GM21786 (cell line): ENCODE measurements around the gene DOCK10.
A peak's percentile ranks its signal among the peaks of the same experiment; 100 is the strongest.

Experiments
- ATAC-seq: cut with Tn5 transposase; IDR thresholded peaks from one replicate; pipeline ENCODE4 v1.9.1; 2021; ENCODE audit not compliant: unreplicated experiment

The DOCK10 gene

DNA sequence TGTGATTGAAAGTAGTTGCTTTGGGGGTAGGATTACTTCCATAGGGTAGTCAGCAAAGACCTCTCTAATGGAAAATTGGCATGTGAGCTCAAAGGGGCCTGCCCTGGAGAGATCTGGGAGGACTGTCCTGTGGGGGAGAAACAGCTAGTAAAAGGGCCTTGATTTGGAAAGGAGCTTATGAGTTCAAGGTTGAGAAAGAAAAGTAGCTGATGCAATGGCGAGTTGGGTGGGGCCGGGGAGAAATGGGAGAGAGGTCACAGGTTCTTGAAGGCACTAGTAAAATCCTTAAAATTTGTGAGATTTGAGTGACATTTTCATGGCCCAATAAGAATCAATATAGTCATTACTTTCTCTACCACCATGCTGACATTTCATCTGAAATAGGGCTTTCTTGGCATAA is 244.1 kb downstream of the DOCK10 start:
- no peak for ATAC-seq

DNA sequence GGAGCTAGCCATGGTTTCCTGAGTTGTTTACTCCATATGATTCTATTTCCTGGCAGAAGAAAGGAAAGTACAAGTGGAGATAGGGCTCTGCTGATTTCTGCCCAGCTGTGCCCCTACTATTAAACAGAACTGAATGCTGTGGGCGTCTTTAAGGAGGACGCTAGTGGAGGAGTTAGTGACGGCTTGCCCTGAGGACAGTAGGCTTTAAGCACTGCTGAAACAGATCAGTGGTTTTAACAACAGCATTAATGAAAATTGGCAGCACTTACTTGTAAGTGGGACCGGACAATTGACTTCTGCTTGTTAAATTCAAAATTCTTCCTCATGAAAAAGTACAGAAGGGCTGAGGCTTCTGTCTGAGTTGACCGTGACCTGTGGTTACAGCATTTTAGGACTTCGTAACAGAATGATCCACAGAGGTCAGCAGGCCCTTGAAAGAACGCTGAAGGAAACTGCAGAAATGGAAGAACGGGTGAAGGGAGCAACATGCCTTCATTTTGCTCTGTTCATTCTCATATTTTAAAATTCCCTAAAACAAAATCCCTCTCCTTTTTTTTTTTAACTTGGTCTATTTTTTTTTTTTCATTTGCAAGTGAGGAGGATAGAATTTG is 245.5 kb downstream of the DOCK10 start:
- no peak for ATAC-seq

GRCh38 chr2:224793946-224794345 is 248.3 kb downstream of the DOCK10 start:
- ATAC-seq: no peak

GRCh38 chr2:224786848-224787247 is 255.4 kb downstream of the DOCK10 start:
- no peak for ATAC-seq

DNA sequence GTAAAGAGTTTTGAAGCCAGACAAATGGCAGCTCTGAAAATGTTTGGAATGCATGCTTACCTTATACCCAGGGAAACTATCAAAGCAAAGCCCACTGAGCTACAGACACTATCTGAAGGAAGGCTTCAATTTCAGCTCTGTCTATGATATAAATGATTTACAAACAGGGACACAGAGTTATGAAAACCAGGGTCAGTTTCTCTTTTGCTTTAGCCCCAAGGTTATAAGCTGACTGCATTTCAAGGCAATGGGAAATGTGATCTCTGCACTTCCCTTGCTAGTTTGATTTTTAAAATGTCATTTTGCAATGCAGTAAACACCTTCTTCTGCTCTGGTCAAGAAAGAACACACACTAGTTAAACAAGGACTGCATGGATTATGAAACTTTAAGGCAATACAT is 260.9 kb downstream of the DOCK10 start:
- no peak for ATAC-seq

DNA sequence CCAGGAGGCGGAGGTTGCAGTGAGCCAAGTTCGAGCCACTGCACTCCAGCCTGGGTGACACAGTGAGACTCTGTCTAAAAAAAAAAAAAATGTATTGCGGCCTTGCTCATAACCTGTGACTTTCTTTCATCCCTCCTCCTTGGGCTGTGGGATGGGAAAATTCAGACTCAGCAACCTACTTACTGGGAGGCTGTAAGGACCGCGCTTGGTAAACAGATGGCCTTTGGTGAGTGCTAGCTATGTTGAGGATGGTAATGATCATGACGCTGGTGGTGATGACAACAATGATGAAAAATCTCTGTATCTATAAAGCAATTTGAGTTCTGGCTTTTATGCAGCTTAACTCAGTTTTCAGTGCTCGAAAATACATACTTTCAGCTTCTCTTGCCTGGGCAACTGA is 261.4 kb downstream of the DOCK10 start:
- ATAC-seq: no peak

- ATAC-seq: no peak
Observed at GRCh38 chr2:224780106-224780505, 262.2 kb downstream of the DOCK10 start.

- ATAC-seq: peak; percentile 65
Observed at GRCh38 chr2:224778474-224778877, 263.8 kb downstream of the DOCK10 start.

GRCh38 chr2:224777559-224777930 is 264.7 kb downstream of the DOCK10 start:
- no peak for ATAC-seq

DNA sequence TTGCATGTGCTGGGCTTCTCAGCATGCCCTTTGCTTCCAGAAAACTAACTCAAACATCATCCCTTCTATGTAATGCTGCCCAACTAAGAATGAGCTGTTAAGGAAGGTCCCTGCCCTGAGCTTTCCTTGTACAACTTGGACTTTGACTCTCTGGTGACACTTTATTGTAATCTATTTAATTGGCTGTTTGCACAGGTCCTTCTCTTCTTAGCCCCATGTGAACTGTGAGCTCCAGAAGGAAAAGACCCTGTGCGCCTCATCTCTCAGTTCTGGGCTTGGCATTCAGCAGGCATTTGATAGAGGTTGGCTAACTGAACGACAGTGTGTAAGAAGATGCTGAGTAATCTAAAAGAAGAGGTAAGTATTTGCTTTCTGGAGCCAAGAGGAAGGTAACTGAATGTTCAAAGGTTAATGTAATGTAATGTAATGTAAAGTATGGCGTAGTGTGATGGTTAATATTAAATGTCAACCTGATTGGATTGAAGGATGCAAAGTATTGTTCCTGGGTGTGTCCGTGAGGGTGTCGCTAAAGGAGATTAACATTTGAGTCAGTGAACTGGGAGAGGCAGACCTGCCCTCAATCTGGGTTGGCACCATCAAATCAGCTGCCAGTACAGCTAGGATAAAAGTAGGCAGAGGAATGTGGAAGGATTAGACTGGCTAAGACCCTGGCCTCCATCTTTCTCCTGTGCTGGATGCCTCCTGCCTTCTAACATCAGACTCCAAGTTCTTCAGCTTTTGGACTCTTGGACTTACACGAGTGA is 265.3 kb downstream of the DOCK10 start:
- ATAC-seq: no peak

DNA sequence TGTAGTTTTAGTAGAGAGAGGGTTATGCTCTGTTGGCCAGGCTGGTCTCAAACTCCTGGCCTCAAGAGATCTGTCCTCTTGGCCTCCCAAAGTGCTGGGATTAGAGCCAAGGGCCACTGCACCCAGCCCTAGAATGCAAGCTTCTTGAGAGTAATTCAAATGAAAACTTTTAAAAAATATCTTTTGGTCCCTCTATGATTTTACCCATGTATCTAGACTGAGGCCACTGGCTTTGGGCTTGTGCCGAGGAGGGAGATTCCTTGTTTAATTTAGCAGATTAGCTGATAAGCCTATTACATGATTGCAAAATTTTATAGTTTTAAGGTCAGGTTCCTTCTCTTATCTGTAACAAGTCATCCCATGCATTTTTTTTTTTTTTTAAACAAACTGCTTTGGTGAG is 266.6 kb downstream of the DOCK10 start:
- no peak for ATAC-seq

- no peak for ATAC-seq
Observed at GRCh38 chr2:224774735-224775134, 267.5 kb downstream of the DOCK10 start.

DNA sequence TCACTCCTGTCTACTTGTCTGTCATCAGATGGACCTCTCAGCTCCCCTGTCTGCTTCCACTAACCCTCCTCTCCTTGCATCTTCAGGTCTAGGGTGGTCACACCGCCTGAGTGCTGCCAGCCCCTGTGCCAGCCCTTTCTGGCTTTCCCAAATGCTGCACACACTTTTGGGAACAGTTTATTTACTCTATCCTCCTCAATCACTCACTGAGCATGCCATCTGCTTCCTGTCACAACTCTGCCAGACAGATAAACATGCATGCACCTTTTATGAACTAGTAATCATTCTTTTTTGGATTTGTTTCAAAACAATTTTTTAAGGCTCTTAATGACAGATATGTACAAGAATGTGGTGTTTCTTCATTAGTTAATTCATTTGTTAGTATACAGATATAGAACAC is 269.8 kb downstream of the DOCK10 start:
- no peak for ATAC-seq

- ATAC-seq: no peak
Observed at GRCh38 chr2:224769489-224769888, 272.8 kb downstream of the DOCK10 start.

DNA sequence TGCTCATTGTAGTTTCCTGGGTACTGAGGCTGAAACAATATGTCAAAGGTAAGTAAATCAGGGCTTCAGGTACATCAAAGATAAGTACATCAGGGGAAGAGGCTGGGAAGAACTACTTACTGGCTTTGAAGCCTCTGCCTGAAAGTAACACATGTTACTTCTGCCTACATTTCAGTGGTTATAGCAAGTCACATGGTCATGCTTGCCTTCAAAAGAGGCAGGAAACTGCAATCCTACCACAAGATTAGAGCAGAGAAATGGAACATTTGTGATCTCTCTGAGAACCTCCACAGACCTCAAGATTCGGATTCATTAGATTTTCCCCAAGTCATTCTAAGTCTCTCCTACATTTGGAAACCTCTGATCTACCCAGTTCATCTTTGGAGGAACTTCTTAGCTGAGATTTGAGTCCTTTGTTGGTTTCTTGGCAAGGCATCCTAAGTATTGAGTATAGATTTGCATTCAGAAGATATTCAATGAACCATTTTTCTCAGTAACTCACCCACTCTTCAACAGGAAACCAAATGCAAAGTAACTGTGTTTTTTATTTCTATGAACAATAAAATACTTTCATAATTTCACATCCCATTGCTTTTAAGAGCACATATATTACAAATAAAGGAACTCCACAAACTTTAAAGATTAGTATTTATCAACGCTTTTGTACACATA is 277.6 kb downstream of the DOCK10 start:
- peak; percentile 76 for ATAC-seq

DNA sequence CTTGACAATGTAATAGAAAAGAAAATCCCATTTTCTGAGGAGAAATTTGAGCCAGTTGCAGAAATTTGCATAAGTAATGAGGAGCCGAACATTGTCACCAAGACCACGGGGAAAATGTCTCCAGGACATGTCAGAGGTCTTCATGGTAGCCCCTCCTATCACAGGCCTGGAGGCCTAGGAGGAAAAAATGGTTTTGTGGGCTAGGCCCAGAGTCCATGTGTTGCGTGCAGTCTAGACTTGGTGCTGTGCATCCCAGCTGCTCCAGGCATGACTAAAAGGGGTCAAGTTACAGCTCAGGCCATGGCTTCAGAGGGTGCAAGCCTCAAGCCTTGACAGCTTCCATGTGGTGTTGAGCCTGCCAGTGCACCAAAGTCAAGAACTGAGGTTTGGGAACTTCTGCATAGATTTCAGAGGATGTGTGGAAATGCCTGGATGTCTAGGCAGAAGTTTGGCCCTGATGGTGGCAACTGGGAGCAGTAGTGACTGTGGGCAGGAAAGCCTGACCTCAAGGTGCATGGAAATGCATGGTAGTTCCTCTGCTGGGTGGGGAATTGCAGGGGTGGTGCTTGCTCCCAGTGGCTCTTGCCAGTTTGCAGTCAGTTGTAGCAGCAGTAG is 284.2 kb downstream of the DOCK10 start:
- ATAC-seq: no peak

DNA sequence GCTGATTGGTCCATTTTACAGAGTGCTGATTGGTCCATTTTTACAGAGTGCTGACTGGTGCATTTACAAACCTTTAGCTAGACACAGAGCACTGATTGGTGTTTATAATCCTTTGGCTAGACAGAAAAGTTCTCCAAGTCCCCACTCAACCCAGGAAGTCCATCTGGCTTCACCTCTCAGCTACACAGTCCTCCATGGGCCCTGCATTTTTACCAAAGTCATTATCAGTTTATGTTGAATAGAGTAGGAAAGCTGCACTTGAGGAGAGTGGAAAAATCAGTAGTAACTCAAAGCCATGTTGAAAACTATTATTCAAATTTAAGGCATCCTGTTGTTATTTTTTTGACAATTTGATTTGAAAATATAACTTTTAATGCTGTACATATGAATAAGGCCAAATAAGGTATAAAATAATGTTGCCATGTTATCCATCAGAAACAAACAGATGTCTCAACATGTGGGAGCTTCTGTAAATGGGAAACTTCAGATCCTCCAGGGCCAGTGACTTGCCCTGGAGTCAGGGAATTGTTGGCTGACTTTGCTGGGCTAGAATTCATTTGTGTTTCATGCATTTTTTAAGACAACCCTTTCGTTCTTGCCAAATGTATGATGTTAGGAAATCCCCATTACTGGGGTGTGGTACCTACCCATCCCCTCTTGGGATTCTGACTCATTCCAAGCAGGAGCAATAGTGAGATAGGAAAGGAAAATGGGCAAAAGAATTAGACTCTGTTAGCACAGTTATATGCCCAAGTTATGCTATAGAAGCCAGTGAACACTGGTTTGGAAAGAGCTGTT is 288.3 kb downstream of the DOCK10 start:
- ATAC-seq: no peak

- peak; percentile 72 for ATAC-seq
Observed at GRCh38 chr2:224751996-224752698, 290.1 kb downstream of the DOCK10 start.

DNA sequence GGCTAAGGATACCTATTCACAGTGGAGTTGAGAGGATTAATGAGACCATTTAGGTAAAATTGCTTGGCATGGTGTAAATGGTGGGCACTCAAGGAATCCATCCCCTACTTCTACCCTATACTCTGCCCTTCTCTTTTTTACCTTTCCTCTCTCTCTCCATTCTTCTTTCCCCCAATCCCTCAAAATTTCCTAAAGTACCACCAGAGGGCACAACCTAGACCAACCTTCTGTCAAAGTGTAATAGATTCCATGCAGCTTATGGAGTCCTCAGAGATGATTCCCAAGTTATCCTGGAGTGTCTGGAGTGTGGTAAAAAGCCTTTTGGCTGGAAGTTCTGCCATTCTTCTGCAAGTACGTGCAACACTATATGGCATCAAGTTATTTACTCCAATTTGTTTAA is 293.1 kb downstream of the DOCK10 start:
- no peak for ATAC-seq

- ATAC-seq: no peak
Observed at GRCh38 chr2:224747765-224748164, 294.5 kb downstream of the DOCK10 start.
